HepG2 (cell line): ENCODE data around the gene FGD5. TPM values are rescaled to one million over a fixed set of nuclear protein-coding genes. Genes with fewer than 3 reads are reported as not detected.
A peak's percentile ranks its signal among the peaks of the same experiment; 100 is the strongest.

Experiments used
- HNF4G ChIP-seq, 2 experiments: sonication (generic) in 1 of 2; formaldehyde crosslinking in 1 of 2; IDR thresholded peaks; 2 replicates each; pipeline versions ENCODE4 v1.4.0 to v1.6.1; 2011 to 2020; ENCODE audit warnings: borderline replicate concordance in 2 of 2, low read depth in 2 of 2, mild to moderate bottlenecking in 2 of 2, low read length in 1 of 2, missing genetic modification reagents in 1 of 2, moderate library complexity in 1 of 2
- PITX1 ChIP-seq: sonication (generic); formaldehyde crosslinking; IDR thresholded peaks from 2 replicates; pipeline ENCODE4 v1.5.1; 2020; ENCODE audit warnings: mild to moderate bottlenecking, missing genetic modification reagents
- SALL1 ChIP-seq: sonication (generic); formaldehyde crosslinking; IDR thresholded peaks from 2 replicates; pipeline ENCODE4 v1.8.0; 2022; ENCODE audit warnings: mild to moderate bottlenecking, missing genetic modification reagents
- ZNF574 ChIP-seq: sonication (generic); formaldehyde crosslinking; IDR thresholded peaks from 2 replicates; pipeline ENCODE4 v1.4.0; 2020; ENCODE audit warnings: missing genetic modification reagents
- polyA plus RNA-seq, 8 experiments: library from polyadenylated mRNA; depleted of rRNA in 3 of 8; stranded (reverse) in 7 of 8; unstranded in 1 of 8; fragments of >200 nt; fragmentation: Illumina TruSeq in 4 of 8; extraction: Trizol in 4 of 8; gene quantifications; 2 replicates each; pipeline versions ENCODE4 v1.2.1 to v1.2.3, GENCODE V29; 2011 to 2016; ENCODE audit warnings: low read depth in 4 of 8, missing spikeins in 1 of 8, mixed read lengths in 1 of 8; ENCODE audit not compliant: insufficient read depth in 1 of 8
- total RNA-seq, 5 experiments: library from RNA; depleted of rRNA; stranded (reverse); fragments of >200 nt; fragmentation: Illumina TruSeq; extraction: Trizol; gene quantifications; 2 replicates each; pipeline ENCODE4 v1.2.3, GENCODE V29; 2016; ENCODE audit warnings: low read depth in 1 of 5
- TF ChIP-seq, protein P1 (sequence below): IDR thresholded peaks from 2 replicates; pipeline ENCODE4 v1.6.1; 2016; ENCODE audit warnings: low read depth, missing genetic modification reagents, missing compliant biosample characterization

The FGD5 gene
- total and polyA plus RNA-seq, 2 of the 13 experiments (the other 11 are each of a cell fraction or from before 2014, with no cell fraction given) = 0.17 TPM; not detected in 1

GRCh38 chr3:14899993-14900618, 81.3 kb downstream of the FGD5 start (continued):
- TF ChIP-seq, protein P1, sequence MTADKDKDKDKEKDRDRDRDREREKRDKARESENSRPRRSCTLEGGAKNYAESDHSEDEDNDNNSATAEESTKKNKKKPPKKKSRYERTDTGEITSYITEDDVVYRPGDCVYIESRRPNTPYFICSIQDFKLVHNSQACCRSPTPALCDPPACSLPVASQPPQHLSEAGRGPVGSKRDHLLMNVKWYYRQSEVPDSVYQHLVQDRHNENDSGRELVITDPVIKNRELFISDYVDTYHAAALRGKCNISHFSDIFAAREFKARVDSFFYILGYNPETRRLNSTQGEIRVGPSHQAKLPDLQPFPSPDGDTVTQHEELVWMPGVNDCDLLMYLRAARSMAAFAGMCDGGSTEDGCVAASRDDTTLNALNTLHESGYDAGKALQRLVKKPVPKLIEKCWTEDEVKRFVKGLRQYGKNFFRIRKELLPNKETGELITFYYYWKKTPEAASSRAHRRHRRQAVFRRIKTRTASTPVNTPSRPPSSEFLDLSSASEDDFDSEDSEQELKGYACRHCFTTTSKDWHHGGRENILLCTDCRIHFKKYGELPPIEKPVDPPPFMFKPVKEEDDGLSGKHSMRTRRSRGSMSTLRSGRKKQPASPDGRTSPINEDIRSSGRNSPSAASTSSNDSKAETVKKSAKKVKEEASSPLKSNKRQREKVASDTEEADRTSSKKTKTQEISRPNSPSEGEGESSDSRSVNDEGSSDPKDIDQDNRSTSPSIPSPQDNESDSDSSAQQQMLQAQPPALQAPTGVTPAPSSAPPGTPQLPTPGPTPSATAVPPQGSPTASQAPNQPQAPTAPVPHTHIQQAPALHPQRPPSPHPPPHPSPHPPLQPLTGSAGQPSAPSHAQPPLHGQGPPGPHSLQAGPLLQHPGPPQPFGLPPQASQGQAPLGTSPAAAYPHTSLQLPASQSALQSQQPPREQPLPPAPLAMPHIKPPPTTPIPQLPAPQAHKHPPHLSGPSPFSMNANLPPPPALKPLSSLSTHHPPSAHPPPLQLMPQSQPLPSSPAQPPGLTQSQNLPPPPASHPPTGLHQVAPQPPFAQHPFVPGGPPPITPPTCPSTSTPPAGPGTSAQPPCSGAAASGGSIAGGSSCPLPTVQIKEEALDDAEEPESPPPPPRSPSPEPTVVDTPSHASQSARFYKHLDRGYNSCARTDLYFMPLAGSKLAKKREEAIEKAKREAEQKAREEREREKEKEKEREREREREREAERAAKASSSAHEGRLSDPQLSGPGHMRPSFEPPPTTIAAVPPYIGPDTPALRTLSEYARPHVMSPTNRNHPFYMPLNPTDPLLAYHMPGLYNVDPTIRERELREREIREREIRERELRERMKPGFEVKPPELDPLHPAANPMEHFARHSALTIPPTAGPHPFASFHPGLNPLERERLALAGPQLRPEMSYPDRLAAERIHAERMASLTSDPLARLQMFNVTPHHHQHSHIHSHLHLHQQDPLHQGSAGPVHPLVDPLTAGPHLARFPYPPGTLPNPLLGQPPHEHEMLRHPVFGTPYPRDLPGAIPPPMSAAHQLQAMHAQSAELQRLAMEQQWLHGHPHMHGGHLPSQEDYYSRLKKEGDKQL (CRISPR knock-in tag) = no peak
- peak; percentile 40; the same call in 1 of the 2 replicates for TF ChIP-seq HNF4G (IDR thresholded peaks at IDR 0.05; ENCODE audit: borderline replicate concordance, low read depth, low read length)
- no peak for TF ChIP-seq HNF4G (CRISPR knock-in tag; IDR thresholded peaks at IDR 0.05; ENCODE audit: borderline replicate concordance, low read depth)
- TF ChIP-seq PITX1 = peak; percentile 39; the same call in 1 of the 2 replicates
- TF ChIP-seq ZNF574 (CRISPR knock-in tag) = no peak
- 0 out of 2 replicates have a peak, but pooled peaks have one; percentile 10 for TF ChIP-seq SALL1 (CRISPR knock-in tag)
